PC-3 (cell line): ENCODE results near the gene BCL2L11. TPM values are rescaled to one million over a fixed set of nuclear protein-coding genes. Genes with fewer than 3 reads are reported as not detected.

ENCODE experiments used
- ATAC-seq: fragments of 200-7000 bp; cut with Tn5 transposase; 2 replicates; pipeline ENCODE4 v1.9.1; 2020; ENCODE audit warnings: mild to moderate bottlenecking, moderate library complexity
- BruUV-seq: library from RNA; stranded (reverse); fragments of 400-500 nt; replicated peaks from 2 replicates; lab custom pipeline; 2021; lab: Mats Ljungman, UMichigan
- CTCF ChIA-PET: fragments of 300-600 bp; sonication (Branson Sonifier 250); formaldehyde crosslinking; loops from one replicate; lab custom pipeline; 2022; ENCODE audit warnings: antibody characterized with exemption; lab: Charles Lee
- POLR2A ChIA-PET: fragments of 300-600 bp; sonication (Branson Sonifier 250); formaldehyde crosslinking; loops from one replicate; lab custom pipeline; 2022; ENCODE audit warnings: antibody characterized with exemption; ENCODE audit not compliant: unreplicated experiment; lab: Charles Lee
- DNase-seq: peaks from one replicate; pipeline ENCODE4 v3.0.0-alpha.2; 2015
- H2AFZ ChIP-seq: fragments of 300-600 bp; sonication (generic); 2 replicates; pipeline ENCODE4 v1.6.0; 2016; ENCODE audit warnings: antibody characterized with exemption, low read length
- H3F3A ChIP-seq: fragments of 300-600 bp; sonication (generic); one replicate; pipeline ENCODE4 v1.6.0; 2017; ENCODE audit warnings: antibody characterized with exemption, low read length, control low read depth, mild to moderate bottlenecking; ENCODE audit not compliant: unreplicated experiment
- H3K27ac ChIP-seq: fragments of 300-600 bp; sonication (generic); 2 replicates; pipeline ENCODE4 v1.5.1; 2016; ENCODE audit warnings: mild to moderate bottlenecking, low read length
- H3K27me3 ChIP-seq: fragments of 300-600 bp; sonication (generic); 2 replicates; pipeline ENCODE4 v1.6.1; 2016; ENCODE audit warnings: low read length, mixed read lengths
- H3K36me3 ChIP-seq: fragments of 300-600 bp; sonication (generic); 2 replicates; pipeline ENCODE4 v1.6.1; 2016; ENCODE audit warnings: low read depth, mixed run types, low read length, mixed read lengths
- H3K4me1 ChIP-seq: fragments of 300-600 bp; sonication (generic); 2 replicates; pipeline ENCODE4 v1.5.1; 2016; ENCODE audit warnings: low read length; ENCODE audit not compliant: insufficient read depth
- H3K4me2 ChIP-seq: fragments of 300-600 bp; sonication (generic); 2 replicates; pipeline ENCODE4 v1.6.0; 2016; ENCODE audit warnings: low read length
- H3K4me3 ChIP-seq: fragments of 300-600 bp; sonication (generic); 2 replicates; pipeline ENCODE4 v1.5.1; 2016; ENCODE audit warnings: mild to moderate bottlenecking, low read length, mixed read lengths
- H3K79me2 ChIP-seq: fragments of 300-600 bp; sonication (generic); 2 replicates; pipeline ENCODE4 v1.6.1; 2017; ENCODE audit warnings: low read length, mixed read lengths
- H3K9ac ChIP-seq: fragments of 300-600 bp; sonication (generic); 2 replicates; pipeline ENCODE4 v1.6.0; 2016; ENCODE audit warnings: mild to moderate bottlenecking, low read length
- H3K9me2 ChIP-seq: fragments of 300-600 bp; sonication (generic); replicated peaks from 2 replicates; pipeline ENCODE4 v1.6.1; 2016; ENCODE audit warnings: mixed run types, low read length, mixed read lengths
- H3K9me3 ChIP-seq: fragments of 300-600 bp; sonication (generic); 2 replicates; pipeline ENCODE4 v1.6.1; 2016; ENCODE audit warnings: low read length, mixed read lengths
- H4K20me1 ChIP-seq: fragments of 300-600 bp; sonication (generic); 2 replicates; pipeline ENCODE4 v1.6.1; 2016; ENCODE audit warnings: low read length, mixed read lengths
- EZH2 ChIP-seq: fragments of 300-600 bp; sonication (generic); IDR thresholded peaks from one replicate; pipeline ENCODE4 v1.6.1; 2017; ENCODE audit warnings: antibody characterized with exemption, mild to moderate bottlenecking, low read length; ENCODE audit not compliant: unreplicated experiment
- EZH2phosphoT487 ChIP-seq: fragments of 300-600 bp; sonication (generic); IDR thresholded peaks from 2 replicates; pipeline ENCODE4 v1.6.1; 2018; ENCODE audit warnings: mild to moderate bottlenecking, antibody characterized with exemption, low read length, borderline replicate concordance
- intact Hi-C: fragments of 100-400 bp; cut with micrococcal nuclease; formaldehyde crosslinking; loops from 2 replicates; pipeline ENCODE4 v1.9.0; 2023
- total RNA-seq: library from RNA; depleted of rRNA; stranded (reverse); fragments of >200 nt; gene quantifications from 2 replicates; pipeline ENCODE4 v1.2.3, GENCODE V29; 2014
- TF ChIP-seq, protein P1 (sequence below): fragments of 300-600 bp; sonication (generic); conservative IDR thresholded peaks from 2 replicates; pipeline ENCODE4 v1.5.1; 2017; ENCODE audit warnings: antibody characterized with exemption, low read depth, mild to moderate bottlenecking, low read length

BCL2L11 gene
- total RNA-seq, 1 experiment from 2014 or later = 11.3 TPM

- H3K9me3 ChIP-seq = no peaks in the 10 kb centered on the region
- H3K36me3 ChIP-seq = peaks cover 8% of the 10 kb centered on the region; the same call in 1 of the 2 replicates
- H3K79me2 ChIP-seq = peaks cover 91% of the 10 kb centered on the region
- H3F3A ChIP-seq = no peaks in the 10 kb centered on the region
- TF ChIP-seq, protein P1, sequence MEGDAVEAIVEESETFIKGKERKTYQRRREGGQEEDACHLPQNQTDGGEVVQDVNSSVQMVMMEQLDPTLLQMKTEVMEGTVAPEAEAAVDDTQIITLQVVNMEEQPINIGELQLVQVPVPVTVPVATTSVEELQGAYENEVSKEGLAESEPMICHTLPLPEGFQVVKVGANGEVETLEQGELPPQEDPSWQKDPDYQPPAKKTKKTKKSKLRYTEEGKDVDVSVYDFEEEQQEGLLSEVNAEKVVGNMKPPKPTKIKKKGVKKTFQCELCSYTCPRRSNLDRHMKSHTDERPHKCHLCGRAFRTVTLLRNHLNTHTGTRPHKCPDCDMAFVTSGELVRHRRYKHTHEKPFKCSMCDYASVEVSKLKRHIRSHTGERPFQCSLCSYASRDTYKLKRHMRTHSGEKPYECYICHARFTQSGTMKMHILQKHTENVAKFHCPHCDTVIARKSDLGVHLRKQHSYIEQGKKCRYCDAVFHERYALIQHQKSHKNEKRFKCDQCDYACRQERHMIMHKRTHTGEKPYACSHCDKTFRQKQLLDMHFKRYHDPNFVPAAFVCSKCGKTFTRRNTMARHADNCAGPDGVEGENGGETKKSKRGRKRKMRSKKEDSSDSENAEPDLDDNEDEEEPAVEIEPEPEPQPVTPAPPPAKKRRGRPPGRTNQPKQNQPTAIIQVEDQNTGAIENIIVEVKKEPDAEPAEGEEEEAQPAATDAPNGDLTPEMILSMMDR = no peak
- TF ChIP-seq EZH2phosphoT487 (no peak), EZH2 (no peak)
- H3K27ac ChIP-seq = no peak overlapping the region
- POLR2A ChIA-PET = interaction anchor here (0.7 kb wide), 1 partner anchor 84 kb away, joined by 3 read pairs; no protein-coding TSS in a partner anchor
- no peaks in the 10 kb centered on the region for H3K27me3 ChIP-seq
- H3K9me2 ChIP-seq = no peaks in the 10 kb centered on the region
- H3K4me3 ChIP-seq = no peak overlapping the region
- H2AFZ ChIP-seq = no peak overlapping the region
- no peak overlapping the region for H3K9ac ChIP-seq
- intact Hi-C loops = no loop called here
- H3K4me1 ChIP-seq = peaks cover 13% of the 10 kb centered on the region
- ATAC-seq (no peak), DNase-seq (no peak)
- H3K4me2 ChIP-seq = no peak overlapping the region
- peaks cover 16% of the 10 kb centered on the region; the same call in 1 of the 2 replicates for H4K20me1 ChIP-seq
- CTCF ChIA-PET = interaction anchor here (1.4 kb wide), 1 partner anchor 321 kb away, joined by 7 read pairs; no protein-coding TSS in a partner anchor
- no TSS peak for BruUV-seq
Observed at GRCh38 chr2:111133603-111134002, 12.9 kb downstream of the BCL2L11 start.

DNA sequence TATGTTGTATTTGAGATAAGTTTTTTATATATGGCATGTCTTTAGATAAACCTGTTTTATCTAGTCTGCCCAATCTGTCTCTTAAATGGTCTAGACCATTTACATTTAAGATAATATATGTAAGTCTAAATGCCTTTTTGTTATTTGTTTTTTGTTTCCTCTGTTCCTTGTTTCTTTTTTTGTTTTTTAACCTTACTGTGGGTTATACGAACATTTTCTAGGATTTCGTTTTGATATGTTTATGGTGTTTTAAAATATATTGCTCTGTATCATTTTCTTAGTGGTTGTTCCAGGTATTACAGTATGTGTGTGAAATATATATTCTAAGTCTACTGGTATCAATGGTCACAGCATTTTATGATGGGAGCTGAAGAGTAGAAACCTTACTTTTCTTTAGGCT is 13.3 kb downstream of the BCL2L11 start:
- BruUV-seq = no TSS peak
- H3K79me2 ChIP-seq = peaks cover 87% of the 10 kb centered on the region
- no peaks in the 10 kb centered on the region for H3F3A ChIP-seq
- H3K4me3 ChIP-seq = no peak overlapping the region
- DNase-seq (no peak), ATAC-seq (no peak)
- H3K36me3 ChIP-seq = peaks cover 4% of the 10 kb centered on the region; the same call in 1 of the 2 replicates
- CTCF ChIA-PET = no interaction called here
- intact Hi-C loops = no loop called here
- no peaks in the 10 kb centered on the region for H3K9me3 ChIP-seq
- H3K27me3 ChIP-seq = no peaks in the 10 kb centered on the region
- no peak overlapping the region for H3K9ac ChIP-seq
- peaks cover 21% of the 10 kb centered on the region; the same call in 1 of the 2 replicates for H4K20me1 ChIP-seq
- TF ChIP-seq, protein P1 = peak; percentile 40; the same call in 1 of the 2 replicates
- TF ChIP-seq EZH2 = no peak
- H3K9me2 ChIP-seq = no peaks in the 10 kb centered on the region
- H3K27ac ChIP-seq = no peak overlapping the region
- POLR2A ChIA-PET = no interaction called here
- no peak overlapping the region for H2AFZ ChIP-seq
- peaks cover 17% of the 10 kb centered on the region for H3K4me1 ChIP-seq
- no peak overlapping the region for H3K4me2 ChIP-seq

DNA sequence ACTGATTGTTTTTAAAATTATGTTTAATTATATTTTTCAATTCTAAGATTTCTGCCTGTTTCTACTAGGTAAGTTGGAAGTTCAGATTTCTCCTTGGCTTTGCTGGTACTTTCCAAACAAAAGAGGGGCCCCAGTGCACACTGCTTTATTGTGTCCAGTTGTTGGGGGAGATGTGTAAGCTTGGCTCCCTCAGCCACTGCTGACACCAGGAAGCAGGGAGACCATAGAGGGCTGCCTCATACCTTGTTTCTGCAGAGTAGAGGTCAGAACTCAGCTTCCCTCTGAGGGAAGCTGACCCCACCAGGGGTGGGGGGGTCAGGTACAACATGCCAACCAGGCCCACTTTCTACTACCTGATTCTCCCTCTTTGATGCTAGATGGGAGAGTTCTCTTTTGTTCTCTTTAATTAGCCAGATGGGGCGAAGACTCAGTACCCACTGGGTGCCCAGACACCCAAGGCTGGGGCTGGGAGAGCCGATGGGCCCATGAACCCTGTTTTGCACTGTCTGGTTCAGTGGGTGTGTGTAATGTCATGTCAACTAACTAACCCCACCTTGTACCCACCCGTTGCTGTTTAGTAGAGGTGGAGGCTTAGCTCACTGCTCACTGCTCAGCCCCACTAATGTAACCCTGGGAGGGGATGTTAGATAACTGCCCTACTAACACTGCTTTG is 14.7 kb downstream of the BCL2L11 start:
- intact Hi-C loops = no loop called here

More for the DNA sequence above, 14.7 kb downstream of the BCL2L11 start:
- Histone ChIP-seq H3K27me3 (no peaks in the 10 kb centered on the region), H3K4me3 (no peak overlapping the region), H3K79me2 (peaks cover 84% of the 10 kb centered on the region), H4K20me1 (peaks cover 24% of the 10 kb centered on the region; the same call in 1 of the 2 replicates), H2AFZ (no peak overlapping the region), H3K4me2 (no peak overlapping the region), H3K27ac (no peak overlapping the region), H3K9me2 (no peaks in the 10 kb centered on the region), H3K9me3 (no peaks in the 10 kb centered on the region), H3K9ac (no peak overlapping the region), H3K4me1 (peaks cover 30% of the 10 kb centered on the region), H3K36me3 (peaks cover 4% of the 10 kb centered on the region; the same call in 1 of the 2 replicates), H3F3A (no peaks in the 10 kb centered on the region)
- TF ChIP-seq, protein P1 = no peak
- no peak for TF ChIP-seq EZH2
- no peak for TF ChIP-seq EZH2phosphoT487
- ChIA-PET CTCF (no interaction called here), POLR2A (no interaction called here)
- DNase-seq (no peak), ATAC-seq (no peak)
- BruUV-seq = no TSS peak
